Upper lobe of left lung (tissue), 4 donors: ENCODE measurements around the gene TOGARAM2.

ENCODE experiments used
- CTCF ChIP-seq, 6 experiments: fragments of 450-650 bp in 4 of 6; fragments of 200-600 bp in 2 of 6; sonication (generic) in 2 of 6; IDR thresholded peaks; one replicate each; pipeline ENCODE4 v1.5.1; 2016 to 2019; ENCODE audit warnings: antibody characterized with exemption in 6 of 6
- EP300 ChIP-seq, 4 donors: sonication (generic); formaldehyde crosslinking; IDR thresholded peaks; one replicate each; pipeline ENCODE4 v1.5.1; 2017; ENCODE audit warnings: antibody characterized with exemption in 4 of 4, control low read depth in 2 of 4
- POLR2A ChIP-seq, 4 donors: fragments of 450-650 bp; IDR thresholded peaks; one replicate each; pipeline ENCODE4 v1.5.1; 2016 to 2017; ENCODE audit warnings: antibody characterized with exemption in 4 of 4, mild to moderate bottlenecking in 2 of 4

- TF ChIP-seq CTCF (IDR thresholded peaks at IDR 0.05): no peak
- TF ChIP-seq POLR2A (IDR thresholded peaks at IDR 0.05): no peak
- no peak for TF ChIP-seq EP300 (IDR thresholded peaks at IDR 0.05)
These were observed 23.7 kb downstream of the TOGARAM2 start for GRCh38 chr2:29004755-29005154.
